Nephron progenitor cell (in vitro differentiated cells): ENCODE measurements around the gene BID.

Experiments
- DNase-seq: peaks from one replicate; pipeline ENCODE4 v3.0.0; 2021
- H3K27ac Mint-ChIP-seq: 2 replicates; pipeline ENCODE4 v1.8.0; 2021; ENCODE audit warnings: mild to moderate bottlenecking, moderate library complexity, mixed read lengths
- H3K27me3 Mint-ChIP-seq: 2 replicates; pipeline ENCODE4 v1.8.0; 2021; ENCODE audit warnings: mild to moderate bottlenecking, low read depth, mixed read lengths; ENCODE audit not compliant: poor library complexity
- H3K36me3 Mint-ChIP-seq: 2 replicates; pipeline ENCODE4 v1.8.0; 2021; ENCODE audit warnings: low read depth, mixed read lengths
- H3K4me1 Mint-ChIP-seq: 2 replicates; pipeline ENCODE4 v1.8.0; 2021; ENCODE audit warnings: mixed read lengths
- H3K4me3 Mint-ChIP-seq: 2 replicates; pipeline ENCODE4 v1.8.0; 2021; ENCODE audit warnings: mild to moderate bottlenecking, moderate library complexity, mixed read lengths
- H3K9me3 Mint-ChIP-seq: 2 replicates; pipeline ENCODE4 v1.8.0; 2021; ENCODE audit warnings: mild to moderate bottlenecking, moderate library complexity, mixed read lengths
- TF ChIP-seq, protein P1 (sequence below): fragments of 200-600 bp; sonication (generic); IDR thresholded peaks from 2 replicates; pipeline ENCODE4 v1.5.0; 2021; ENCODE audit warnings: antibody characterized with exemption

BID gene

DNA sequence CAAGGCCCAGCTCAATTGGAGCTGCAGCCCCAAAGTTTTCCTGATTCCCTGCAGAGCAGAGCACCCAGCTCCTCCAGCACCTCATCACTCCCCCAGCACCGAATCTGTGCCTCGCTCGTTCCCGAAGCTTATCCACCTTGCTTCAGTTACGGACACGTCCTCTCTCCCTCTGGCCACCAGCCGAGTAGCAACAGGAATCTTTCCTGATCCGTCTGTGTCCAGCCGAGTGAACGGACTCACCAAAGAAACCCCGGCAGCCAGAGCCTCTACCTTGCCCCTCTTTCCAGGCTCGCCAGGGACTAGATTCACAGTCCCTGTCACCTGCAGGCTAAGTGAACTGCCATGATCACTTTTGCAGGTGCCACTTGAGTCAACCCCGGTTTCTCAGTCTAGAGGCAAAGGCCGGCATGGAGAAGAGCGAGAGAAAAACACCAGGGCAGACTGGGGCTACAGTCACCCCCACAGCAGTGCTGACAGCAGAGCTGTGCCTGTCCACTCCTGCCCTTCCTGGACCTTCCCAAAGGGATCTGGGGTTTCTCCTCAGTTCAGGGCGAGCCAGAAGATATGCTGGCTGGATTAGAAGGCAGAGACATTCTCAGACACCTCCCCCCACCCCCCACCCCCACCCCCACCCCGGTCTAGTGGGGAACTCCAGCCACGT is 32.3 kb downstream of the BID start:
- Mint-ChIP-seq H3K9me3 (no peaks in the 10 kb centered on the region), H3K36me3 (peaks cover 17% of the 10 kb centered on the region), H3K27ac (peak overlapping the region; percentile 86), H3K4me3 (no peak overlapping the region), H3K4me1 (peaks cover 7% of the 10 kb centered on the region), H3K27me3 (peaks cover 2% of the 10 kb centered on the region)
- no peak for DNase-seq
- TF ChIP-seq, protein P1, sequence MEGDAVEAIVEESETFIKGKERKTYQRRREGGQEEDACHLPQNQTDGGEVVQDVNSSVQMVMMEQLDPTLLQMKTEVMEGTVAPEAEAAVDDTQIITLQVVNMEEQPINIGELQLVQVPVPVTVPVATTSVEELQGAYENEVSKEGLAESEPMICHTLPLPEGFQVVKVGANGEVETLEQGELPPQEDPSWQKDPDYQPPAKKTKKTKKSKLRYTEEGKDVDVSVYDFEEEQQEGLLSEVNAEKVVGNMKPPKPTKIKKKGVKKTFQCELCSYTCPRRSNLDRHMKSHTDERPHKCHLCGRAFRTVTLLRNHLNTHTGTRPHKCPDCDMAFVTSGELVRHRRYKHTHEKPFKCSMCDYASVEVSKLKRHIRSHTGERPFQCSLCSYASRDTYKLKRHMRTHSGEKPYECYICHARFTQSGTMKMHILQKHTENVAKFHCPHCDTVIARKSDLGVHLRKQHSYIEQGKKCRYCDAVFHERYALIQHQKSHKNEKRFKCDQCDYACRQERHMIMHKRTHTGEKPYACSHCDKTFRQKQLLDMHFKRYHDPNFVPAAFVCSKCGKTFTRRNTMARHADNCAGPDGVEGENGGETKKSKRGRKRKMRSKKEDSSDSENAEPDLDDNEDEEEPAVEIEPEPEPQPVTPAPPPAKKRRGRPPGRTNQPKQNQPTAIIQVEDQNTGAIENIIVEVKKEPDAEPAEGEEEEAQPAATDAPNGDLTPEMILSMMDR = no peak

DNA sequence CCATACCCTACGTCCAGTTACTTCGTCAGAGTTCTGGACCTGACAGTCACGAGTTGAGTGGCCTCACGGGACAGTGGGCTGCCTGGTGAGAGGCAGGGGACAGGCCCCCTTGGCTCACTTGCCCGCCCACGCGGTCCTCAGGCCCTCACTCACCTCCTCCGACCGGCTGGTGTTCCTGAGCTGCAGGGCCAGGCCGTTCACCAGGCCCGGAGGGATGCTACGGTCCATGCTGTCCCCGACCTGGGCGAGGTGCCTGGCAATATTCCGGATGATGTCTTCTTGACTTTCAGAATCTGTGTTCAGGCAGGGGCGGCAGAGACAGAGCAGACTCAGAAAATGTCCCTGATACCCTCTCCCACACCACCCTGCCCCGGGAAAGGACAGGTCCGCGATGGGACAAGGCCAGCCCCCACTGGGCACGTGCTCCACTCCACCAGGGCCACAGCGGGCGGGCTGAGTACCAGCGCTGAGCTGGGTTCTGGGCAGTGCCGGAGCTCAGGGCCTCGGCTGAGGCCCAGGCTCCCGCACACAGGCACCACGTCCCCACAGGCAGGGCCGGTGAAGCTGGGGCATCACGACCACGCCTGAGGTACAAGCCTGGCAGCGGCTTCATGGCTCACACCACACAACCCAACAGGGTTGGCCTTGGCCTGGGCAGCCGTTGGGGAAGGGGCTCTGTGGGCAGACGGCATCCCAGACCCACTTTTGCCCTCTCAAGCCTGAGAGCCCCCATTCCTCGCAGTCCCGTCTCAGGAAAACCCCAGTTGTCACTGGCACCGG is 34.9 kb downstream of the BID start:
- Mint-ChIP-seq H3K27me3 (no peaks in the 10 kb centered on the region), H3K4me1 (peaks cover 3% of the 10 kb centered on the region), H3K9me3 (no peaks in the 10 kb centered on the region), H3K27ac (peak overlapping the region; percentile 71), H3K4me3 (no peak overlapping the region), H3K36me3 (peaks cover 11% of the 10 kb centered on the region)
- TF ChIP-seq, protein P1 = no peak
- DNase-seq = no peak

DNA sequence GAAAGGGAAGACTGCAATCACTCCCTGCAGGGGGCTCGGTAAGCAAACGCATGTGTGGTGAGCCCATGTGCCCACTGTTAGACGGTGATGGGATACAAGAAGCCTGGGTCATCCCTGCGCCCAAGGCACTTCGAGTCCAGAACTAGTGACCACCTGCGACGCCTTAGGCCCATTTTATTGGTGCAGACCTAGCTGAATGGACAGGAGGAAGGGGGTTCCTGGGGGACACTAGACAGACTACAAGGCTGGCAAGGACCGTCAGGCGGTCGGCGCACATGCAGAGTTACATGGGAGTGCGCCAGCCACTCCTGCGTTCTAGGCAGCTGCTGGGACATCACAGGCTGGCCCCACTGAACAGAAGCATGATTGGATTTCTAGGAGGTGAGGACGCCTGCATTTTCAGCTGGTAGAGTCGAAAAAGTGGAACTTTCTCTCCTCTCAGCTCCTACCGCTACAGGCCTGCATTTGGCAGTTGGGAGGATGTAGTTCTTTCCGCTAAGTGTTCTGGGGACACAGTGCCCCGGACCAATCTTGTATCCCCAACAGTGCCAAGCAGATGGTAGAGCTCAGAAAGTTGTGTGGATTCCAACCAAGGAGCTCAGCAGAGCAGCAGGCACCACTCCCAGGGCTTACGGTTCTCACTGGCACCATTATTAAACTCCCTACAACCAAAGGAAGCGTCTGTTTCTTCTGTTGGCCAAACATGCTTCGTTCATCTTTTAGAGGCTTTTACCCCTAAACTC is 35.7 kb downstream of the BID start:
- peak overlapping the region; percentile 71 for H3K27ac Mint-ChIP-seq
- no peaks in the 10 kb centered on the region for H3K9me3 Mint-ChIP-seq
- H3K36me3 Mint-ChIP-seq = peaks cover 14% of the 10 kb centered on the region

DNA sequence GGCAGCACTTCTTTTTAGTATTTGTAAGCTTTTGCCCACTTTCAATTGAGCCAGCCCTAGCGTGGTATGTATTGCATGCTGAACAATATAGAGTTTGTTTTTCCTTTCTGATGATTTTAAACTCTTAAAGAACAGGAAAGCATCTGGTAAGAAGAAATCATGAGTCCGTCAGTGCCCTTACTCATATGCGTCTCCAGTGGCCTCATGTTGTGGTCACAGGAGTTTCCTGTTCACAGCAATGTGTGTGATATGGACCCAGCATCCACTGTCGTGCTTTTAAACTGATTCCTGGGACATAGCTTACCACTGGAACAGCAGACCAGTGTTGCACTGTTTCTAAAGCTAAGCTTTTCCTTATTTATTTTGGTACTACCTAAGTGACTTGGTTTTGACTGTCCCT is 40.1 kb downstream of the BID start:
- peaks cover 44% of the 10 kb centered on the region for H3K36me3 Mint-ChIP-seq
- H3K27me3 Mint-ChIP-seq = no peaks in the 10 kb centered on the region
- H3K27ac Mint-ChIP-seq = peak overlapping the region; percentile 34
- no peaks in the 10 kb centered on the region for H3K4me1 Mint-ChIP-seq
- no peak for DNase-seq
- no peaks in the 10 kb centered on the region for H3K9me3 Mint-ChIP-seq
- H3K4me3 Mint-ChIP-seq = no peak overlapping the region
- TF ChIP-seq, protein P1 = no peak

More for the DNA sequence above, 35.7 kb downstream of the BID start:
- TF ChIP-seq, protein P1 = no peak
- H3K27me3 Mint-ChIP-seq = no peaks in the 10 kb centered on the region
- no peak for DNase-seq
- H3K4me1 Mint-ChIP-seq = no peaks in the 10 kb centered on the region
- no peak overlapping the region for H3K4me3 Mint-ChIP-seq

DNA sequence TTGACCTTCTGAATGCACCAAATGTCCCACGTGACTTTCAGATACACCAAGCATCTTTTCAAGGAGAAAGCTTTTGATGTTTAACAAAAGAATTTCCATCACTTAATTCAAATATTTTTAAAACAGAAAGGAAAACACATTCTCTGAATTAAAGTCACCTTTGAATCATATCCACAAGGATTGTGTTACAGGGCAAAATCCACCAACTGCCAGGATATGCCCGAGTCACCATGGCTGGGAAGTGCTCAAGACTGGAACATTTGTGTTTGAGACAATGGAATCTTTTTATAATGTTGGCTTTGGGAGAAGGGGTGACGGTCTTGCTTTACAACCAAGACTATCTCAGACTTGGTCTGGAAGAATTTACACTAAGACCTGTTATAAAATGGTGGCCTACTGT is 40.8 kb downstream of the BID start:
- TF ChIP-seq, protein P1 = no peak
- H3K36me3 Mint-ChIP-seq = peaks cover 48% of the 10 kb centered on the region
- no peaks in the 10 kb centered on the region for H3K27me3 Mint-ChIP-seq
- H3K4me3 Mint-ChIP-seq = no peak overlapping the region
- peak overlapping the region; percentile 81 for H3K27ac Mint-ChIP-seq
- no peaks in the 10 kb centered on the region for H3K4me1 Mint-ChIP-seq
- H3K9me3 Mint-ChIP-seq = no peaks in the 10 kb centered on the region
- no peak for DNase-seq
